A549 treated with CpdA at 1 μM for 4 hours (cell line): ENCODE data around the gene VGF. TPM values are rescaled to one million over a fixed set of nuclear protein-coding genes. Genes with fewer than 3 reads are reported as not detected.

Experiments used
- total RNA-seq: library from RNA; stranded (reverse); fragments of 200-300 nt; extraction: Qiagen RNA extraction; gene quantifications from 5 replicates; pipeline ENCODE4 v1.2.3, GENCODE V29; 2022; ENCODE audit warnings: low read depth

The VGF gene
- total RNA-seq: 9.0 to 22.7 TPM (median 16.6 TPM) in 5 replicates

GRCh38 chr7:101165075-101165957 is at the start of gene VGF:
TSS of gene VGF (minus strand) at chr7:101165569. CDS start at chr7:101164843, 726 bp downstream.

GRCh38 chr7:101200862-101201599 is 35.7 kb upstream of the VGF start, which contains the start of gene MOGAT3:
TSS of gene MOGAT3 (minus strand) at chr7:101201036. CDS start at chr7:101200854, 182 bp downstream.

GRCh38 chr7:101180130-101180755 is 14.9 kb upstream of the VGF start, which contains the start of gene NAT16:
TSS of gene NAT16 (minus strand) at chr7:101180293. CDS start at chr7:101174807, 5,486 bp downstream.

GRCh38 chr7:101153969-101154692 is 11.2 kb downstream of the VGF start, which contains the start of gene AP1S1:
TSS of gene AP1S1 (plus strand) at chr7:101154476. CDS start at chr7:101154515, 39 bp downstream.

GRCh38 chr7:101126651-101127459 is 38.5 kb downstream of the VGF start, which contains the start of gene SERPINE1:
TSS of gene SERPINE1 (plus strand) at chr7:101127104. CDS start at chr7:101128394, 1,290 bp downstream.

Other genes starting within 250 kb of the VGF start
- gene MUC3A, start 216.0 kb downstream of the VGF start, total RNA-seq: 8.9 to 15.9 TPM (median 12.7 TPM) in 5 replicates
- 15.7 to 22.4 TPM (median 18.7 TPM) in 5 replicates for gene MUC12, start 196.0 kb downstream of the VGF start, total RNA-seq
- 0.01 to 0.07 TPM (median 0.03 TPM) in 5 replicates for gene MUC17, start 145.5 kb downstream of the VGF start, total RNA-seq
- 9.9 to 13.3 TPM (median 10.4 TPM) in 5 replicates for gene TRIM56, start 80.1 kb downstream of the VGF start, total RNA-seq
- 712 to 895 TPM (median 757 TPM) in 5 replicates for gene SERPINE1, start 38.5 kb downstream of the VGF start, total RNA-seq
- 131 to 162 TPM (median 147 TPM) in 5 replicates for gene AP1S1, start 11.1 kb downstream of the VGF start, total RNA-seq
- 0.13 to 0.25 TPM (median 0.17 TPM) in 4 of 5 replicates, not detected in the other for gene NAT16, start 14.7 kb upstream of the VGF start, total RNA-seq
- gene MOGAT3, start 35.5 kb upstream of the VGF start, total RNA-seq: 0.08 TPM in 1 of 5 replicates, not detected in the others
- gene PLOD3, start 52.0 kb upstream of the VGF start, total RNA-seq: 66.5 to 84.1 TPM (median 82.2 TPM) in 5 replicates
- gene ZNHIT1, start 52.6 kb upstream of the VGF start, total RNA-seq: 73.6 to 100 TPM (median 92.5 TPM) in 5 replicates
- gene CLDN15, start 72.2 kb upstream of the VGF start, total RNA-seq: 8.7 to 14.8 TPM (median 12.9 TPM) in 5 replicates
- gene FIS1, start 79.5 kb upstream of the VGF start, total RNA-seq: 129 to 148 TPM (median 141 TPM) in 5 replicates
- gene IFT22, start 156.2 kb upstream of the VGF start, total RNA-seq: 49.4 to 58.6 TPM (median 54.3 TPM) in 5 replicates
- gene COL26A1, start 197.3 kb upstream of the VGF start, total RNA-seq: 0.35 to 0.45 TPM (median 0.38 TPM) in 5 replicates